BE2C (cell line): ENCODE results near the gene RSBN1L.

Experiments
- DNase-seq: peaks from one replicate; pipeline ENCODE4 v3.0.0-alpha.2; 2020
- H3K27me3 ChIP-seq: fragments of 250-450 bp; sonication (Bioruptor Pico); 2 replicates; pipeline ENCODE4 v1.5.1; 2020; ENCODE audit warnings: mild to moderate bottlenecking
- H3K36me3 ChIP-seq: fragments of 250-450 bp; sonication (Bioruptor Pico); 2 replicates; pipeline ENCODE4 v1.5.1; 2020; ENCODE audit warnings: mild to moderate bottlenecking
- H3K4me1 ChIP-seq: fragments of 250-450 bp; sonication (Bioruptor Pico); 2 replicates; pipeline ENCODE4 v1.5.1; 2020
- H3K4me3 ChIP-seq: 2 replicates; pipeline ENCODE4 v1.5.1; 2011; ENCODE audit warnings: low read depth, low read length
- H3K9me3 ChIP-seq: fragments of 250-450 bp; sonication (Bioruptor Pico); 2 replicates; pipeline ENCODE4 v1.5.1; 2020
- CTCF ChIP-seq: IDR thresholded peaks from 2 replicates; pipeline ENCODE4 v1.5.1; 2012; ENCODE audit warnings: mild to moderate bottlenecking, low read depth, low read length

Gene RSBN1L

GRCh38 chr7:77693830-77694583 lies 2.3 kb upstream of the RSBN1L start:
- H3K27me3 ChIP-seq, result no peaks in the 10 kb centered on the region
- H3K4me3 ChIP-seq, result 0 out of 2 replicates have a peak overlapping the region, but pooled peaks have one; percentile 17
- no peaks in the 10 kb centered on the region for H3K4me1 ChIP-seq
- no peaks in the 10 kb centered on the region for H3K9me3 ChIP-seq
- no peak for TF ChIP-seq CTCF
- H3K36me3 ChIP-seq, result no peaks in the 10 kb centered on the region
- DNase-seq, result no peak

- H3K27me3 ChIP-seq, result no peaks in the 10 kb centered on the region
- 0 out of 2 replicates have a peak, but pooled peaks have one; percentile 1 for TF ChIP-seq CTCF
- H3K4me3 ChIP-seq, result peak overlapping the region; percentile 99
- H3K4me1 ChIP-seq, result no peaks in the 10 kb centered on the region
- no peaks in the 10 kb centered on the region for H3K9me3 ChIP-seq
- DNase-seq, result peak; percentile 65
- no peaks in the 10 kb centered on the region; the same call in 1 of the 2 replicates for H3K36me3 ChIP-seq
These were observed 630 bp downstream of the RSBN1L start for GRCh38 chr7:77696643-77697534.

- H3K9me3 ChIP-seq, result no peaks in the 10 kb centered on the region
- no peak for DNase-seq
- H3K4me3 ChIP-seq, result peak overlapping the region; percentile 99
- no peaks in the 10 kb centered on the region for H3K4me1 ChIP-seq
- H3K27me3 ChIP-seq, result no peaks in the 10 kb centered on the region
- H3K36me3 ChIP-seq, result no peaks in the 10 kb centered on the region; the same call in 1 of the 2 replicates
- no peak for TF ChIP-seq CTCF
These were observed 1.2 kb downstream of the RSBN1L start for GRCh38 chr7:77697535-77697831.

- peak overlapping the region; percentile 99 for H3K4me3 ChIP-seq
- H3K36me3 ChIP-seq, result no peaks in the 10 kb centered on the region; the same call in 1 of the 2 replicates
- H3K27me3 ChIP-seq, result no peaks in the 10 kb centered on the region
- no peak for DNase-seq
- H3K4me1 ChIP-seq, result no peaks in the 10 kb centered on the region
- TF ChIP-seq CTCF, result no peak
- H3K9me3 ChIP-seq, result no peaks in the 10 kb centered on the region
These were observed 1.9 kb downstream of the RSBN1L start for GRCh38 chr7:77698042-77698625.

GRCh38 chr7:77699056-77699455 lies 2.8 kb downstream of the RSBN1L start:
- DNase-seq, result peak; percentile 16
- peak overlapping the region; percentile 99 for H3K4me3 ChIP-seq
- no peaks in the 10 kb centered on the region for H3K4me1 ChIP-seq
- no peaks in the 10 kb centered on the region; the same call in 1 of the 2 replicates for H3K36me3 ChIP-seq
- H3K27me3 ChIP-seq, result no peaks in the 10 kb centered on the region
- H3K9me3 ChIP-seq, result no peaks in the 10 kb centered on the region
- no peak for TF ChIP-seq CTCF
